GM12878 (cell line): ENCODE results near the gene INSIG2. TPM values are rescaled to one million over a fixed set of nuclear protein-coding genes. Genes with fewer than 3 reads are reported as not detected.

ENCODE experiments used
- ATAC-seq: fragments of 200-7000 bp; cut with Tn5 transposase; 3 replicates; pipeline ENCODE4 v1.9.1; 2020; ENCODE audit warnings: mild to moderate bottlenecking, moderate library complexity
- BruUV-seq: library from RNA; stranded (reverse); fragments of 400-500 nt; replicated peaks from 2 replicates; lab custom pipeline; 2021; lab: Mats Ljungman, UMichigan
- CTCF ChIA-PET: fragments of 300-600 bp; sonication (Branson Sonifier 250); formaldehyde crosslinking; extraction: SDS; loops from one replicate; lab custom pipeline; 2021; ENCODE audit warnings: inconsistent platforms; lab: Yijun Ruan, JAX
- POLR2A ChIA-PET: fragments of 350-600 bp; formaldehyde crosslinking; extraction: SDS; loops from one replicate; lab custom pipeline; 2021; ENCODE audit warnings: inconsistent platforms; lab: Charles Lee
- RAD21 ChIA-PET: fragments of 300-600 bp; sonication (Branson Sonifier 250); formaldehyde crosslinking; loops from one replicate; lab custom pipeline; 2023; ENCODE audit warnings: antibody characterized with exemption; ENCODE audit not compliant: unreplicated experiment; lab: Charles Lee
- SMC1A ChIA-PET: fragments of 300-600 bp; sonication (Branson Sonifier 250); formaldehyde crosslinking; loops from one replicate; lab custom pipeline; 2023; ENCODE audit not compliant: unreplicated experiment, uncharacterized antibody; lab: Charles Lee
- DNase-seq: peaks from one replicate; pipeline ENCODE4 v3.0.0-alpha.2; 2011; ENCODE audit warnings: low read depth, low spot score
- FAIRE-seq: peaks from 3 replicates; lab custom pipeline; 2011; peaks lifted over from hg19 to GRCh38; lab: Jason Lieb, UNC
- H2AFZ ChIP-seq: 2 replicates; pipeline ENCODE4 v1.6.0; 2011; ENCODE audit warnings: low read depth, low read length, control low read depth; ENCODE audit not compliant: control insufficient read depth
- H3K27ac ChIP-seq: 2 replicates; pipeline ENCODE4 v1.5.1; 2011; ENCODE audit warnings: control low read depth; ENCODE audit not compliant: control insufficient read depth, insufficient read depth
- H3K27me3 ChIP-seq, 2 experiments: replicated peaks in 1 of 2; 2 replicates each; pipeline versions ENCODE4 v1.6.0 to v1.6.1; 2011; ENCODE audit warnings: low read length in 1 of 2; ENCODE audit not compliant: control insufficient read depth in 2 of 2, insufficient read depth in 2 of 2
- H3K36me3 ChIP-seq, 2 experiments: 2 replicates each; pipeline ENCODE4 v1.5.1; 2011; ENCODE audit warnings: low read length in 1 of 2; ENCODE audit not compliant: control insufficient read depth in 2 of 2, insufficient read depth in 2 of 2
- H3K4me1 ChIP-seq: 2 replicates; pipeline ENCODE4 v1.6.1; 2011; ENCODE audit warnings: mild to moderate bottlenecking, low read length, moderate library complexity, mixed read lengths; ENCODE audit not compliant: control insufficient read depth, insufficient read depth
- H3K4me2 ChIP-seq: 2 replicates; pipeline ENCODE4 v1.6.0; 2011; ENCODE audit warnings: control low read depth; ENCODE audit not compliant: control insufficient read depth, insufficient read depth
- H3K4me3 ChIP-seq: fragments of 200-600 bp; sonication (generic); 2 replicates; pipeline ENCODE4 v1.5.1; 2016
- H3K79me2 ChIP-seq: 2 replicates; pipeline ENCODE4 v1.6.0; 2011; ENCODE audit warnings: low read length; ENCODE audit not compliant: control insufficient read depth, insufficient read depth
- H3K9ac ChIP-seq: 2 replicates; pipeline ENCODE4 v1.8.0; 2011; ENCODE audit warnings: low read length, control low read depth, mixed read lengths; ENCODE audit not compliant: control insufficient read depth, insufficient read depth
- H3K9me3 ChIP-seq: replicated peaks from 3 replicates; pipeline ENCODE4 v1.5.1; 2011; ENCODE audit warnings: mild to moderate bottlenecking, low read length; ENCODE audit not compliant: control insufficient read depth, insufficient read depth
- H4K20me1 ChIP-seq: 2 replicates; pipeline ENCODE4 v1.6.0; 2011; ENCODE audit not compliant: control insufficient read depth, insufficient read depth
- ATF7 ChIP-seq: fragments of 450-650 bp; IDR thresholded peaks from 2 replicates; pipeline ENCODE4 v1.6.1; 2016; ENCODE audit warnings: low read depth, mild to moderate bottlenecking
- EED ChIP-seq: sonication (generic); IDR thresholded peaks from 2 replicates; pipeline ENCODE4 v1.6.1; 2016; ENCODE audit warnings: antibody characterized with exemption, low read depth
- ESRRA ChIP-seq: IDR thresholded peaks from 2 replicates; pipeline ENCODE4 v1.6.1; 2012; ENCODE audit warnings: mild to moderate bottlenecking, low read length, improper control_type of control experiment
- FOXK2 ChIP-seq: fragments of 450-650 bp; IDR thresholded peaks from 2 replicates; pipeline ENCODE4 v1.6.1; 2017; ENCODE audit warnings: mild to moderate bottlenecking, moderate library complexity
- IKZF1 ChIP-seq: fragments of 450-650 bp; conservative IDR thresholded peaks from 2 replicates; pipeline ENCODE4 v1.6.1; 2017; ENCODE audit warnings: antibody characterized with exemption, mild to moderate bottlenecking
- NBN ChIP-seq: fragments of 450-650 bp; IDR thresholded peaks from 2 replicates; pipeline ENCODE4 v1.6.1; 2016
- NFYB ChIP-seq: IDR thresholded peaks from 2 replicates; pipeline ENCODE4 v1.6.1; 2011; ENCODE audit warnings: low read depth, mild to moderate bottlenecking, low read length, improper control_type of control experiment, moderate library complexity; ENCODE audit not compliant: insufficient read depth
- SMARCA5 ChIP-seq: fragments of 450-650 bp; IDR thresholded peaks from 2 replicates; pipeline ENCODE4 v1.6.1; 2017; ENCODE audit warnings: mild to moderate bottlenecking
- TCF12 ChIP-seq: IDR thresholded peaks from 2 replicates; pipeline ENCODE4 v1.6.1; 2011; ENCODE audit warnings: low read depth, mild to moderate bottlenecking, low read length
- TCF7 ChIP-seq: IDR thresholded peaks from 2 replicates; pipeline ENCODE4 v1.6.1; 2014; ENCODE audit warnings: antibody characterized with exemption, borderline replicate concordance
- ZBED1 ChIP-seq: IDR thresholded peaks from 2 replicates; pipeline ENCODE4 v1.6.1; 2016; ENCODE audit warnings: borderline replicate concordance
- ZNF622 ChIP-seq: fragments of 450-650 bp; IDR thresholded peaks from 2 replicates; pipeline ENCODE4 v1.6.1; 2017; ENCODE audit warnings: mild to moderate bottlenecking, inconsistent platforms
- WGBS: methylation state at CpG from one replicate; pipeline ENCODE4 v1.1.6; 2016; ENCODE audit warnings: low lambda C conversion rate; ENCODE audit not compliant: insufficient replicate concordance, insufficient coverage; ENCODE audit errors: missing lambda C conversion rate; 5-methylcytosine and 5-hydroxymethylcytosine counted together
- in situ Hi-C: fragments of 300-500 bp; cut with MboI; formaldehyde crosslinking; loops from 9 replicates; pipeline ENCODE4 v1.14.3; 2018; ENCODE audit warnings: mixed read lengths
- intact Hi-C: fragments of 100-400 bp; cut with micrococcal nuclease; formaldehyde crosslinking; loops from one replicate; pipeline ENCODE4 v1.14.2; 2022; ENCODE audit not compliant: unreplicated experiment
- polyA plus RNA-seq, 11 experiments: library from polyadenylated mRNA; depleted of rRNA in 4 of 11; unstranded in 6 of 11; stranded (reverse) in 5 of 11; fragments of >200 nt; fragmentation: Nextera tagmentation in 4 of 11; fragmentation: Illumina TruSeq in 1 of 11; extraction: Ambion mirVana in 4 of 11; extraction: Trizol in 1 of 11; gene quantifications; 1 replicate in 1 of 11; 2 replicates in 10 of 11; pipeline versions ENCODE4 v1.2.1 to v1.2.3, GENCODE V29; 2011 to 2016; ENCODE audit warnings: inconsistent platforms in 2 of 11, missing spikeins in 2 of 11, low read depth in 1 of 11
- total RNA-seq, 4 experiments: library from RNA; depleted of rRNA in 3 of 4; stranded (reverse); fragments of >200 nt in 3 of 4; fragmentation: Illumina TruSeq in 1 of 4; extraction: Trizol in 1 of 4; gene quantifications; 2 replicates each; pipeline versions ENCODE4 v1.2.1 to v1.2.3, GENCODE V29; 2013 to 2021

INSIG2 gene
- total and polyA plus RNA-seq, 10 of the 15 experiments (the other 5 are each of a cell fraction or from before 2014, with no cell fraction given) = 4.9 to 92.7 (median 12.0) TPM

DNA sequence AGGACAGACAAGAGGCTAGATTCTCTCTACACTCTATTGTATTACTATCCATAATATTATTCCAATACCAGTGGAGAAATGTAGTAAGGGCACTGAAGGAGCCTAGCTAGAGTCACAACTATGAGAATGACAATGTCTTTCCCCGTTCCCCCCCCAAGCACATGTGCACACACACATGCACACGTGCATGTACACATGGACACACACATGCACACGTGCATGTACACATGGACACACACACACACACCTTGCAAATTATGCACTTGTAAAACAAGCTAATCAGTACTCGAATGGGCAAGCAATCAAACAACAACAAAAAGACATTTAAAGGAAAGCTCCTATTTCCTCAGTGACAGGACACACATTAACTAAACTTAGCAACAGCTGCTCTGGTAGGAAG is 65.2 kb downstream of the INSIG2 start:
- Histone ChIP-seq H3K4me1 (no peaks in the 10 kb centered on the region), H3K27ac (no peak overlapping the region), H3K4me2 (no peak overlapping the region), H3K9me3 (no peaks in the 10 kb centered on the region; the same call in 2 of the 3 replicates), H3K4me3 (no peak overlapping the region), H2AFZ (no peak overlapping the region), H3K36me3 (no peaks in the 10 kb centered on the region), H4K20me1 (no peaks in the 10 kb centered on the region), H3K27me3 (no peaks in the 10 kb centered on the region), H3K79me2 (no peaks in the 10 kb centered on the region), H3K9ac (no peak overlapping the region)
- DNase-seq (no peak), FAIRE-seq (no peak), ATAC-seq (no peak)
- ChIA-PET POLR2A (interaction anchor here (0.5 to 1.2 kb wide), 2 partner anchors 14 to 706 kb away, joined by 3 to 6 read pairs; no protein-coding TSS in a partner anchor), SMC1A (interaction anchor here (1.0 kb wide), 2 partner anchors 91 to 106 kb away, joined by 3 read pairs; no protein-coding TSS in a partner anchor), RAD21 (interaction anchor here (0.7 kb wide), 1 partner anchor 107 kb away, joined by 3 read pairs; no protein-coding TSS in a partner anchor), CTCF (interaction anchor here (0.6 to 2.8 kb wide), 3 partner anchors 106 to 1853 kb away, joined by 3 to 14 read pairs (median 7); no protein-coding TSS in a partner anchor)
- TF ChIP-seq ESRRA (no peak), EED (no peak), ZNF622 (no peak), NFYB (no peak), TCF12 (no peak), IKZF1 (no peak), ZBED1 (no peak), NBN (no peak), TCF7 (no peak), ATF7 (no peak), FOXK2 (no peak), SMARCA5 (no peak)
- 25% methylated on average over 4 of the region's 4 CpGs for WGBS
- in situ Hi-C loops = no loop called here
- intact Hi-C loops = no loop called here
- no TSS peak for BruUV-seq
